NCI-H748 (cell line): ENCODE data around the gene MFAP4.

Experiments used
- DNase-seq: peaks from one replicate; lab custom pipeline; 2025; ENCODE audit not compliant: unreplicated experiment; lab: John Stamatoyannopoulos, UW

Gene MFAP4, protein sequence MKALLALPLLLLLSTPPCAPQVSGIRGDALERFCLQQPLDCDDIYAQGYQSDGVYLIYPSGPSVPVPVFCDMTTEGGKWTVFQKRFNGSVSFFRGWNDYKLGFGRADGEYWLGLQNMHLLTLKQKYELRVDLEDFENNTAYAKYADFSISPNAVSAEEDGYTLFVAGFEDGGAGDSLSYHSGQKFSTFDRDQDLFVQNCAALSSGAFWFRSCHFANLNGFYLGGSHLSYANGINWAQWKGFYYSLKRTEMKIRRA

DNA sequence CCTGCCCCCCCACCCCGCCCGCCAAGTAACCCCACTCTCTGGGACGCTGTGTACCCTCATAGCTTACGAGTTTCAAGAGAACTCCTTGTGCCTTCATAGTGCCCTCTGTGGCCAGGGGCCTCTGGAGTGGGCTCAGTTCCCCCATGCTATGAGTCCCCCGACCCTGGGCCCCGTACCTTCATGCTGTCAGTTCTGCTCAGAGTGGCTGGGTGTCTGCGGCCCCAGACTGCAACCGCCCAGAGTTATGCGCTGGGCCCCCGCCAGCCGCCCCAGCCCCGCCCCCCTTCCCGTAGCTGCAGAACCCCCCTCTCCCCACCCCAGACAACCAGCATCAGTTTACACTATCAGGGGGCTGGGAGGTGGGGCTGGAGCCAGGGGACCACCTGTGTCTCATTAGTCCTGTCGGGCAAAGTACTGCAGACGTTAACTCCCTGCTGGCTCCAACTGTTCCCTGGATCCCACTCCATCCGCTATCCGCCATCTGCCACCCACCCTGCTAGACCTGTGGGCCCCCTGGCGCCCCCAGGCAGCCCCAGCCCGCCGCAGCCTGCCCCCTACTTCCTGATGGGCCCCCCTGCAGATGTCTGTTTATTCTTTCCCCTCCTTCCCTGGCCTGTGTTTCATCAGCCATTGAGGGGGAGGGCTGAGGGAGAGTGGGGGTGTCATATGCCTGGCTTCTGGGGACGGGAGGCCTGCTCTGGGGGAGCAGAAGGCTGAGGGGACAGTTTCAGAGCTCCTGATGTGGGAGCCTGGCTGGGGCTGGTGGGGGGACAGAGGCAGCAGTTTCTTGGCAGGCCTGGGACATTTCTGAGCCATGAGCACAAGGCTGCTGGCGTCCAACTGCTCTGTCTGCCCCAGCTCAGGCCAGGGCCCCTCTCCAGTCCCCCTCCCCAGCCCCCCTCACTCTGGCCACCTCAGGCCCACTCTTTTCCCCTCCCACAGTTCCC is at the start of gene MFAP4:
Gene MFAP4 (minus strand): TSS at position 217 of the 947 bp plus-strand sequence. CDS start 35 bp downstream, at position 182.
- DNase-seq: peak; percentile 33

- no peak for DNase-seq
Observed at GRCh38 chr17:19433727-19434340, 46.8 kb upstream of the MFAP4 start.

GRCh38 chr17:19433255-19433654 is 46.3 kb upstream of the MFAP4 start:
- DNase-seq: no peak

DNA sequence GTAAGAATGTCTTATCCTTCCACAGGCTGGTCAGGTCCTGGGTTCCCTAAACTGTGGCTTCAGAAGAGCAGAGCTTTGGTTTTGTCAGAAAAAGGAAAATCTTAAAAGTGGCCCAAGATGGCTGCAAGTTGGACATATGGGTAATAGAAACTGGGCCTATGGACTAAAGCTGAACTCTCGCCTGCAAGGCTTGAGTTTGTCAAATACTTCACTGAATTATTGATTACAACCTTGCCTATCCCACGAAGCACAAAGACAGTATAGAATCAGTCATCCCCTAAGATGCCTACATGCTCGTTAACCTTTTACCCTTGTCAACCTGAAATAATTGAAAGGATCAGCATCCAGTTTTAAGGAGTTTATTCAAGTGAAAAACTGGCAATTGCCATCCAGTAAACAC is 44.7 kb upstream of the MFAP4 start:
- no peak for DNase-seq

- DNase-seq: no peak
Observed at GRCh38 chr17:19426631-19427030, 39.6 kb upstream of the MFAP4 start.

GRCh38 chr17:19424934-19425868 is 38.2 kb upstream of the MFAP4 start:
- no peak for DNase-seq

DNA sequence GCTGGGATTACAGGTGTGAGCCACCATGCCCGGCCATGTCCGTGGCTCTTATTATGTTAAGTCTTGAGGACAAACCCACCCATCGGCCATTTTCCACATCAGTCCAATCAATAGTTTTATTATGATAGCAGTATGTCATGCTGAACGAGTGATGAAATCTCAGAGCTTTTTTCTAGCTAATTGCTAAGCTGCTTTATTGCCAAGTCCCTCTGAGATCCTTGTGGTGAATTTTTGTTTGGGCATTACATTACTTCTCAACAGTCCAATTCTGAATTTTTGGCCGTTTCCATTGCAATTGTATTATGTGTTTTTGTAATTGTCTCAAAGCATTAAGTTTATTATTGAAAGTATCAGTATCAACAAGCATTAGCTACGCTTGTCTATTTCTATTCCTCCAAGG is 34.9 kb upstream of the MFAP4 start:
- DNase-seq: no peak

GRCh38 chr17:19421219-19421618 is 34.2 kb upstream of the MFAP4 start:
- DNase-seq: no peak

DNA sequence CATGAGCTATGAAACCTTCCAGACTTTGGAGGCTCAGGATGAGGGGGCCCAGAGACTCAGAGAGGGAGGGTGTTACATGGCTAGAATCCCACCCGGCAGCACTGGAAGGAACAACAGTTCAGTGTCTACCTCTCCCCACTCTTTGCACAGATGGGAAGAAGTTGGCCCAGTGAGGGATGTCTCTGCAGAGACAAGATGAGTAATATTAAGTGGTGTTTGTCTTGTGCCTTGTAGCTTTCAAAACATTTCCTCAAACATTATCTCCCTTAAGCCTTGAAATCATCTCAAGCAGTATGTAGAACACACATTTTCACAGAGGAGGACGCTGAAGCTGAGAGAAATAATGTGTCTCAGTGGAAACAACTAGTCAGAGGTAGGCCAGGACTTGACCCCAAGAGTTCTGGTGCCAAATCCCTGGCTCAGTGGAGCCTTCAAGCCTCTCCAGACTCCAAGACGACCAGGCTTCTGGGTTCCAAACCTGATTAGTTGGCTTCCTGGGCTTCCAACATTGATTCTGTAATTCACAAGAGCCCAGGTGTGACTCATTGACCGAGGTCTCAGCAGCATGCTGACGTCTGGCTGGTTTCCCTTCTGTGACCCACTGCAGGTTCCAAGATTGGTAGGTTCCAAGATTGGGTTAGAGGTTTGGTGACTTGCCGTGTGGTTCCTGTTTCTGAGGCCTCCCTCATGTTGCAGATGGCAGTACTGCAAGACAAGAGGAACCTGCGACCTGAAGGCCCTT is 31.4 kb upstream of the MFAP4 start:
- DNase-seq: no peak

DNA sequence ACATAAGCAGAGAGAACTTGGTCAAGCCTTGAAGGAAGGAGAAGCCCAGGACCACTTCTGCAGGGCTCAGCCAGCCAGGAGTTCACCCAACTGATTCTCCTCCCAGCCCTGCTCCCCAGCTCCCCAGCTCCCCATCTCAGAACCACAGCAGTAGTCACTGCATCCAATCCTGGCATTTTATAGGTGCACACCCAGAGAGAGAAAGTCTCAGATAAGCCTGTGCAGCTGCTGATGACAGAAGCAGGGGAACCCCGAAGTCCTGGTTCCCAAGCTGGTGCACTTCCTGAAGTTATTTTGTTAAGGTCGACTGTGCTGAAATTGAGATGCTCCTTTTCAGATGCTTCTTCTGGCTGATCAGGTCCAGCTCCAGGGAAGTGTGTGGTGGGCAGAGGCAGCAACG is 30.6 kb upstream of the MFAP4 start:
- no peak for DNase-seq

DNA sequence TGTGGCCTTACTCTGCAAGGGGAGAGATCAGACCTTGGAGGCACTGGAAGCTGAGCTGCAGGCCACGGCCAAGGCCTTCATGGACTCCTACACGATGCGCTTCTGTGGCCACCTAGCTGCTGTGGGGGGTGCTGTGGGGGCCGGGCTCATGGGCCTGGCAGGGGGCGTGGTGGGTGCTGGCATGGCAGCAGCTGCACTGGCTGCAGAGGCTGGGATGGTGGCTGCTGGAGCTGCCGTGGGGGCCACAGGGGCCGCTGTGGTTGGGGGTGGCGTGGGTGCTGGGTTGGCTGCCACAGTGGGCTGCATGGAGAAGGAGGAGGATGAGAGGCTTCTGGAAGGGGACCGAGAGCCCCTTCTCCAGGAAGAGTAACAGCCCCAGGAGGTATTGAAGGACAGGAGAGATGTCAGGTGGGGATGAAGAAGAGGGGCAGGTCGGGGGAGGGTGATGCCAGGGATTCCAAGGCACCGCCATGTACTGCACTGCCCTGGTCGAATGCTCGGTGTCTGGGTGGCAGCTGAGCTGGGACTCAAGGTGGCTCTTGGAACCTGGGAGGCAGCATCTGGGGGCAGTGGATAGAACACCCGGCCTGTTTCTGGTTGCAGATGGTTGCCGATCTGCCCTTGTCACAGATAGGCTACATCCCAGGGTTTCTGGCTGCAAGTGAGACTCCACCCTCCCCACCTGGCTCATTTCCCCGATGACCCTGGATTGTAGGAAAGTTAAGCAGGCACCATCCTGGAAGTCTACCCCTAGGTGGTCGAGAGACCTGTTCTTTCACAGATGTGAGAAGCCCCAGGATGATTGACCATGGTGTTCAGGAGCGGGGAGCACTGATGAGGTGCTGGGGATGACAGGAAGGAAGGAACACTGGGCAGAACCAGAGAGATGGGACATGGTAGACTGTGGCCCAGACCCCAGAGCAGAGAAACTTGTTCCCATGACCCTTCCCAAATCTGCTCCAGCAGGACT is 29.1 kb upstream of the MFAP4 start:
- DNase-seq: no peak

- no peak for DNase-seq
Observed at GRCh38 chr17:19415311-19415710, 28.3 kb upstream of the MFAP4 start.

DNA sequence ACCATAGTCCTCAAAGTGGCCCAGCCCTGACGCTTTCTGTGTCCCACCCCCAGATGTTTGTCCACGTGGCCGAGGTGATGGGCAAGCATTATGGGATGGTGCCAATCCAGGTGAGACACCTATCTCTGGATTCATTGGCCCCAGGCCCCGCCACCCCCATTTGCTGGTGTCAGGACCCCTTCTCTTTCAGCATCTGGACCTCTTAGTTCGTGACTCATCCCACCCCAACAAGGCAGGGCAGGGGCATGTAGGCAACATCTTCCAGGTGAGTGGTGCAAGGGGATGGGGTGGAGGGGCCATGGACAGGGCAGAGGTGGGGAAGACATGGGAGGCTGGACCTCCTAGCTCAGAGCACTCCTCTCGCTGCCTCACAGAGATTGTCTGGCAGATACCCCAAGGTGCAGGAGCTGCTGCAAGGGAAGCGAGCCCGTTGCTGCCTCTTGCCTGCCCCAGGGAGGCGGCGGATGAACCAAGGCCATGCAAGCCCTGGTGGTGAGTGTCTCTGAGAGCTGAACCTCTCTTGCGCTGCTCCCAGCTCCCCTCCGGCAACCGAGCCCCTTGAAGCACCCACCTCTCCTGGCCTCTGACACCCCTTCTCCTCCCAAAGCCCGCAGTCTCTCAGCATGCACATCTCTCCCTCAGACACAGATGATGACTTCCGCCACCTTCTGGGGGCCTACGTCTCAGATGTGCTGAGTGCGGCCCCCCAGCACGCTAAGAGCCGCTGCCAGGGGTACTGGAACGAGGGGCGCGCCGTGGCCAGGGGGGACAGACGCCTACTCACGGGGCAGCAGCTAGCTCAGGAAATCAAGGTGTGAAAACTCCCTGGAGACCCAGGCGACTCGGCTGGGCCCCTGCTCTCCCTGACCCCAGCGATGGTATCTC is 27.6 kb upstream of the MFAP4 start:
- DNase-seq: no peak

DNA sequence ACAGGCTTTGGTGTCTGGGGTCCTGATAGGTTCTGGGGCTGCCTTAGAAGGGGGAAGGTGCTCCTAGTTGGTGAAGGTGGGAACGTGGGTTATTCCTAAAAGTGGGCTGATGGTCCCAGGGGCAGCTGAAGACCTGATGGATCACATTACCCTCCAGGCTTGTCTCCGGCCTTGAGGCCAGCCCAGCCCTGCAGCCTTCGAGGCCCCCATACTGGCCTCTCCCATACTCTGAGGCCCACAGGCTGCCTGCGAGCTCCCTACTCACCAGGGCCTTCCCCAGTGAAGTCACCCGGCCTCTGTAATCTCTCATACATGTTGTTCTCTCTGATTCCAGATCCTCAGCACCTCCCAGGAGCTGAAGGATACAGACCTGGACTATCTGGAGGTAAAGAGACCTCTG is 26.8 kb upstream of the MFAP4 start:
- DNase-seq: no peak

DNA sequence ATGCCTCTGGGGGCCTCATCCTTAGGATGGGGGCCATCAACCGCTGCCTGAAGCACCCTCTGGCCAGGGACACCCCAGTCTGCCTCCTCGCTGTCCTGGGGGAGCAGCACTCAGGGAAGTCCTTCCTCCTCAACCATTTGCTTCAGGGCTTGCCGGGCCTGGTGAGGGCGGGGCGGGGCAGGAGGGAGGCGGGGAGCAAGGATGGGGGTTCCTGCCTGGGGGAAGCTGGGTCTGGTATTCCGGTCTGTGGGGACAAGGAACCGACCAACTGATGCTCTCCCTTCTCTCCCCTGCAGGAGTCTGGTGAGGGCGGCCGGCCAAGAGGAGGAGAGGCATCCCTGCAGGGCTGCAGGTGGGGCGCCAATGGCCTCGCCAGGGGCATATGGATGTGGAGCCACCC is 26.0 kb upstream of the MFAP4 start:
- DNase-seq: no peak

DNA sequence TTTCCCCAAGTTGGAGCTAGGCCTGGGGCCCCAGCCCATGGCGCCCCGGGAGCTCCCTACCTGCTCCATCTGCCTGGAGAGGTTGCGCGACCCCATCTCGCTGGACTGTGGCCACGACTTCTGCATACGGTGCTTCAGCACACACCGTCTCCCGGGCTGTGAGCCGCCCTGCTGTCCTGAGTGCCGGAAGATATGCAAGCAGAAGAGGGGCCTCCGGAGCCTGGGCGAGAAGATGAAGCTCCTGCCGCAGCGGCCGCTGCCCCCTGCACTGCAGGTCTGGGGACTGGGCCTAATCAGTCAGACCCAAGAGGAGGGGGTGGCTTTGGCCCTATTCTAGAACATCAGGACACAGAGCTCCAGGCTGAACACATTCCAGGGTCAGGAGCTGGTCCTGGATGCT is 25.5 kb upstream of the MFAP4 start:
- no peak for DNase-seq

- no peak for DNase-seq
Observed at GRCh38 chr17:19411631-19412030, 24.6 kb upstream of the MFAP4 start.
